ENCODE measurements around the gene CYP4F12. TPM values are rescaled to one million over a fixed set of nuclear protein-coding genes. Genes with fewer than 3 reads are reported as not detected.

The CYP4F12 gene
- total and polyA plus RNA-seq, 10 of the 15 experiments (the other 5 are each of a cell fraction or from before 2014, with no cell fraction given): 0.12 to 0.20 TPM; not detected in 8

- no peak overlapping the region for H3K4me3 ChIP-seq
- SMC1A ChIA-PET (ENCODE audit: uncharacterized antibody, unreplicated experiment): no interaction called here
- no peak for DNase-seq (ENCODE audit: low read depth, low spot score)
- CTCF ChIA-PET: no interaction called here
- H3K79me2 ChIP-seq (ENCODE audit: control insufficient read depth, insufficient read depth, low read length): no peaks in the 10 kb centered on the region
- no peaks in the 10 kb centered on the region for H3K4me1 ChIP-seq (ENCODE audit: control insufficient read depth, insufficient read depth, low read length)
- no peak overlapping the region for H3K9ac ChIP-seq (ENCODE audit: control insufficient read depth, insufficient read depth, low read length)
- RAD21 ChIA-PET (ENCODE audit: unreplicated experiment): no interaction called here
- in situ Hi-C loops (cut with MboI) (no loop called here), intact Hi-C loops (cut with micrococcal nuclease; ENCODE audit: unreplicated experiment) (no loop called here)
- no peaks in the 10 kb centered on the region for H4K20me1 ChIP-seq (ENCODE audit: control insufficient read depth, insufficient read depth)
- TF ChIP-seq RCOR1 (conservative IDR thresholded peaks at IDR 0.05; ENCODE audit: low read depth, low read length) (no peak), PAX8 (IDR thresholded peaks at IDR 0.05) (no peak), FOXK2 (IDR thresholded peaks at IDR 0.05) (no peak), HDAC2 (IDR thresholded peaks at IDR 0.05) (no peak)
- TF ChIP-seq, protein P1, sequence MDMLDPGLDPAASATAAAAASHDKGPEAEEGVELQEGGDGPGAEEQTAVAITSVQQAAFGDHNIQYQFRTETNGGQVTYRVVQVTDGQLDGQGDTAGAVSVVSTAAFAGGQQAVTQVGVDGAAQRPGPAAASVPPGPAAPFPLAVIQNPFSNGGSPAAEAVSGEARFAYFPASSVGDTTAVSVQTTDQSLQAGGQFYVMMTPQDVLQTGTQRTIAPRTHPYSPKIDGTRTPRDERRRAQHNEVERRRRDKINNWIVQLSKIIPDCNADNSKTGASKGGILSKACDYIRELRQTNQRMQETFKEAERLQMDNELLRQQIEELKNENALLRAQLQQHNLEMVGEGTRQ (IDR thresholded peaks at IDR 0.05; ENCODE audit: borderline replicate concordance, low read depth, low read length): no peak
- H3K4me2 ChIP-seq (ENCODE audit: control insufficient read depth, insufficient read depth): no peak overlapping the region
- no peak overlapping the region for H2AFZ ChIP-seq (ENCODE audit: control insufficient read depth, low read depth, low read length)
- H3K27ac ChIP-seq (ENCODE audit: control insufficient read depth, insufficient read depth): no peak overlapping the region
- ATAC-seq: no peak
- H3K27me3 ChIP-seq (replicated peaks in 1 of 2; ENCODE audit: control insufficient read depth in 2 of 2, insufficient read depth in 2 of 2, low read length in 1 of 2): no peaks in the 10 kb centered on the region
- 2% methylated on average over 6 of the region's 6 CpGs for WGBS (ENCODE audit: insufficient coverage, insufficient replicate concordance, low lambda C conversion rate, missing lambda C conversion rate)
- FAIRE-seq: no peak
- no TSS peak for BruUV-seq (replicated peaks)
- H3K36me3 ChIP-seq (ENCODE audit: control insufficient read depth in 2 of 2, insufficient read depth in 2 of 2, low read length in 1 of 2): no peaks in the 10 kb centered on the region
- POLR2A ChIA-PET: no interaction called here
- H3K9me3 ChIP-seq (replicated peaks; ENCODE audit: control insufficient read depth, insufficient read depth, low read length): no peaks in the 10 kb centered on the region
These were observed 61.0 kb downstream of the CYP4F12 start for GRCh38 chr19:15733895-15734294.

DNA sequence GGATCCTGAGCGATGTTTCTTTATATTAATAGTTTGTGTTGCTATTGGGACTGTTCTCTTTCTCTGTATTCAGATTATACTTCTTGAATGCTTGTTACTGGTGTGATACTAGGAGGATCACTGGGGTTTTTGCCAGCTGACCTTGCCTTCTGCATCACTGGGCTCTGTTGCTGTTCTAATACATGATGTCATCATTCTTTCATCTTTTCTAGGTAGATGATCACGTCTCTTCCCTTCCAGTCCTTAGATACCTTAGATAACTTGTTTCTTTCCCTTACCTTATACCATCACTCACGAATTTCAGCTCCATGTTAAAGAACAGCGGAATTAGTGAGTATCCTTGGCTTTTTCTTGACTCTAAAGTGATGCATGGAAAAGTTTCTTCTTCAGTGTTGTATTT, 64.8 kb downstream of the CYP4F12 start, which contains the start of gene OR10H3:
OR10H3 (plus strand) TSS at position 264 of the 400 bp plus-strand sequence. CDS start 3,408 bp downstream, outside the sequence.
- Histone ChIP-seq H4K20me1 (ENCODE audit: control insufficient read depth, insufficient read depth) (no peaks in the 10 kb centered on the region), H3K27me3 (replicated peaks in 1 of 2; ENCODE audit: control insufficient read depth in 2 of 2, insufficient read depth in 2 of 2, low read length in 1 of 2) (no peaks in the 10 kb centered on the region), H3K79me2 (ENCODE audit: control insufficient read depth, insufficient read depth, low read length) (no peaks in the 10 kb centered on the region), H3K9me3 (replicated peaks; ENCODE audit: control insufficient read depth, insufficient read depth, low read length) (no peaks in the 10 kb centered on the region; the same call in 2 of the 3 replicates), H3K4me1 (ENCODE audit: control insufficient read depth, insufficient read depth, low read length) (no peaks in the 10 kb centered on the region), H3K27ac (ENCODE audit: control insufficient read depth, insufficient read depth) (no peak within 1 kb of the TSS), H2AFZ (ENCODE audit: control insufficient read depth, low read depth, low read length) (no peak within 1 kb of the TSS), H3K9ac (ENCODE audit: control insufficient read depth, insufficient read depth, low read length) (no peak within 1 kb of the TSS), H3K36me3 (ENCODE audit: control insufficient read depth in 2 of 2, insufficient read depth in 2 of 2, low read length in 1 of 2) (no peaks in the 10 kb centered on the region), H3K4me3 (no peak within 1 kb of the TSS), H3K4me2 (ENCODE audit: control insufficient read depth, insufficient read depth) (no peak within 1 kb of the TSS)
- SMC1A ChIA-PET (ENCODE audit: uncharacterized antibody, unreplicated experiment): interaction anchor here (0.6 kb wide), 1 partner anchor 965 kb away, joined by 3 read pairs; no protein-coding TSS in a partner anchor
- CTCF ChIA-PET: no interaction called here
- WGBS (ENCODE audit: insufficient coverage, insufficient replicate concordance, low lambda C conversion rate, missing lambda C conversion rate): 20% methylated on average over 4 of the region's 4 CpGs
- in situ Hi-C loops (cut with MboI) (no loop called here), intact Hi-C loops (cut with micrococcal nuclease; ENCODE audit: unreplicated experiment) (no loop called here)
- no peak for DNase-seq (ENCODE audit: low read depth, low spot score)
- no peak for ATAC-seq
- RAD21 ChIA-PET (ENCODE audit: unreplicated experiment): no interaction called here
- BruUV-seq (replicated peaks): no TSS peak
- POLR2A ChIA-PET: no interaction called here
- no peak for FAIRE-seq
- no peak for TF ChIP-seq RAD51 (IDR thresholded peaks at IDR 0.05)
- TF ChIP-seq, protein P2, sequence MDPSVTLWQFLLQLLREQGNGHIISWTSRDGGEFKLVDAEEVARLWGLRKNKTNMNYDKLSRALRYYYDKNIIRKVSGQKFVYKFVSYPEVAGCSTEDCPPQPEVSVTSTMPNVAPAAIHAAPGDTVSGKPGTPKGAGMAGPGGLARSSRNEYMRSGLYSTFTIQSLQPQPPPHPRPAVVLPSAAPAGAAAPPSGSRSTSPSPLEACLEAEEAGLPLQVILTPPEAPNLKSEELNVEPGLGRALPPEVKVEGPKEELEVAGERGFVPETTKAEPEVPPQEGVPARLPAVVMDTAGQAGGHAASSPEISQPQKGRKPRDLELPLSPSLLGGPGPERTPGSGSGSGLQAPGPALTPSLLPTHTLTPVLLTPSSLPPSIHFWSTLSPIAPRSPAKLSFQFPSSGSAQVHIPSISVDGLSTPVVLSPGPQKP (IDR thresholded peaks at IDR 0.05; ENCODE audit: low read depth, low read length): no peak
- TF ChIP-seq ZBED1 (IDR thresholded peaks at IDR 0.05; ENCODE audit: borderline replicate concordance): no peak
- TF ChIP-seq IRF4 (IDR thresholded peaks at IDR 0.05; ENCODE audit: low read depth, low read length): no peak
- TF ChIP-seq, protein P3, sequence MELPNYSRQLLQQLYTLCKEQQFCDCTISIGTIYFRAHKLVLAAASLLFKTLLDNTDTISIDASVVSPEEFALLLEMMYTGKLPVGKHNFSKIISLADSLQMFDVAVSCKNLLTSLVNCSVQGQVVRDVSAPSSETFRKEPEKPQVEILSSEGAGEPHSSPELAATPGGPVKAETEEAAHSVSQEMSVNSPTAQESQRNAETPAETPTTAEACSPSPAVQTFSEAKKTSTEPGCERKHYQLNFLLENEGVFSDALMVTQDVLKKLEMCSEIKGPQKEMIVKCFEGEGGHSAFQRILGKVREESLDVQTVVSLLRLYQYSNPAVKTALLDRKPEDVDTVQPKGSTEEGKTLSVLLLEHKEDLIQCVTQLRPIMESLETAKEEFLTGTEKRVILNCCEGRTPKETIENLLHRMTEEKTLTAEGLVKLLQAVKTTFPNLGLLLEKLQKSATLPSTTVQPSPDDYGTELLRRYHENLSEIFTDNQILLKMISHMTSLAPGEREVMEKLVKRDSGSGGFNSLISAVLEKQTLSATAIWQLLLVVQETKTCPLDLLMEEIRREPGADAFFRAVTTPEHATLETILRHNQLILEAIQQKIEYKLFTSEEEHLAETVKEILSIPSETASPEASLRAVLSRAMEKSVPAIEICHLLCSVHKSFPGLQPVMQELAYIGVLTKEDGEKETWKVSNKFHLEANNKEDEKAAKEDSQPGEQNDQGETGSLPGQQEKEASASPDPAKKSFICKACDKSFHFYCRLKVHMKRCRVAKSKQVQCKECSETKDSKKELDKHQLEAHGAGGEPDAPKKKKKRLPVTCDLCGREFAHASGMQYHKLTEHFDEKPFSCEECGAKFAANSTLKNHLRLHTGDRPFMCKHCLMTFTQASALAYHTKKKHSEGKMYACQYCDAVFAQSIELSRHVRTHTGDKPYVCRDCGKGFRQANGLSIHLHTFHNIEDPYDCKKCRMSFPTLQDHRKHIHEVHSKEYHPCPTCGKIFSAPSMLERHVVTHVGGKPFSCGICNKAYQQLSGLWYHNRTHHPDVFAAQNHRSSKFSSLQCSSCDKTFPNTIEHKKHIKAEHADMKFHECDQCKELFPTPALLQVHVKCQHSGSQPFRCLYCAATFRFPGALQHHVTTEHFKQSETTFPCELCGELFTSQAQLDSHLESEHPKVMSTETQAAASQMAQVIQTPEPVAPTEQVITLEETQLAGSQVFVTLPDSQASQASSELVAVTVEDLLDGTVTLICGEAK (IDR thresholded peaks at IDR 0.05; ENCODE audit: borderline replicate concordance): no peak
- TF ChIP-seq ZNF622 (IDR thresholded peaks at IDR 0.05): no peak
- TF ChIP-seq TCF3 (IDR thresholded peaks at IDR 0.05; ENCODE audit: borderline replicate concordance, insufficient read depth, low read depth, low read length): no peak
- TF ChIP-seq KAT2A (conservative IDR thresholded peaks at IDR 0.05; ENCODE audit: control insufficient read depth, low read depth, low read length): no peak

Measured in GM12878 (cell line).